GM20000 (cell line): ENCODE results near the gene CLCN1.
"Not testable (repeated sequence)": the region's sequence is repeated elsewhere in the genome, so short reads cannot be mapped to it uniquely, and the experiment has no call there.

ENCODE experiments used
- DNase-seq: peaks from one replicate; pipeline ENCODE4 v3.0.0; 2012; ENCODE audit warnings: low spot score
- TF ChIP-seq, protein P1 (sequence below): IDR thresholded peaks from 2 replicates; pipeline ENCODE4 v1.5.1; 2012; ENCODE audit warnings: mild to moderate bottlenecking, control low read depth; ENCODE audit errors: extremely low read depth, missing control alignments

The CLCN1 gene

DNA sequence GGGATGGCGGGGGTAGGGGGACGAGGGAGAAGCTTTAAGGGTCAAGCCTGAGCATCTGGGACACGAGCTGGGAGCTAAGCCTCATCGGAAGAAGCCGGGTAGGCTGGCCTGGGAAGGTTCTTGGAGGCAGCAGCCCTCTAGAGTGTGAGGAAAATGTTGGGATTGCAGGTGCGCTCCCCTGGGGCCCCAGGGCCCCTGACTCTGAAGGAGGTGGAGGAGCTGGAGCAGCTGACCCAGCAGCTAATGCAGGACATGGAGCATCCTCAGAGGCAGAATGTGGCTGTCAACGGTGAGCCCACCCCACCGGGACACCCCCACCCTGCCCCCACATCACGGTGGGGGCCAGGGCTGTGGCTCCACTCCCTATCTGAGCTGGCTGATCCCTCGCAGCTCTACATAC, 72.1 kb downstream of the CLCN1 start:
- no peak for DNase-seq
- TF ChIP-seq, protein P1, sequence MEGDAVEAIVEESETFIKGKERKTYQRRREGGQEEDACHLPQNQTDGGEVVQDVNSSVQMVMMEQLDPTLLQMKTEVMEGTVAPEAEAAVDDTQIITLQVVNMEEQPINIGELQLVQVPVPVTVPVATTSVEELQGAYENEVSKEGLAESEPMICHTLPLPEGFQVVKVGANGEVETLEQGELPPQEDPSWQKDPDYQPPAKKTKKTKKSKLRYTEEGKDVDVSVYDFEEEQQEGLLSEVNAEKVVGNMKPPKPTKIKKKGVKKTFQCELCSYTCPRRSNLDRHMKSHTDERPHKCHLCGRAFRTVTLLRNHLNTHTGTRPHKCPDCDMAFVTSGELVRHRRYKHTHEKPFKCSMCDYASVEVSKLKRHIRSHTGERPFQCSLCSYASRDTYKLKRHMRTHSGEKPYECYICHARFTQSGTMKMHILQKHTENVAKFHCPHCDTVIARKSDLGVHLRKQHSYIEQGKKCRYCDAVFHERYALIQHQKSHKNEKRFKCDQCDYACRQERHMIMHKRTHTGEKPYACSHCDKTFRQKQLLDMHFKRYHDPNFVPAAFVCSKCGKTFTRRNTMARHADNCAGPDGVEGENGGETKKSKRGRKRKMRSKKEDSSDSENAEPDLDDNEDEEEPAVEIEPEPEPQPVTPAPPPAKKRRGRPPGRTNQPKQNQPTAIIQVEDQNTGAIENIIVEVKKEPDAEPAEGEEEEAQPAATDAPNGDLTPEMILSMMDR = no peak

DNA sequence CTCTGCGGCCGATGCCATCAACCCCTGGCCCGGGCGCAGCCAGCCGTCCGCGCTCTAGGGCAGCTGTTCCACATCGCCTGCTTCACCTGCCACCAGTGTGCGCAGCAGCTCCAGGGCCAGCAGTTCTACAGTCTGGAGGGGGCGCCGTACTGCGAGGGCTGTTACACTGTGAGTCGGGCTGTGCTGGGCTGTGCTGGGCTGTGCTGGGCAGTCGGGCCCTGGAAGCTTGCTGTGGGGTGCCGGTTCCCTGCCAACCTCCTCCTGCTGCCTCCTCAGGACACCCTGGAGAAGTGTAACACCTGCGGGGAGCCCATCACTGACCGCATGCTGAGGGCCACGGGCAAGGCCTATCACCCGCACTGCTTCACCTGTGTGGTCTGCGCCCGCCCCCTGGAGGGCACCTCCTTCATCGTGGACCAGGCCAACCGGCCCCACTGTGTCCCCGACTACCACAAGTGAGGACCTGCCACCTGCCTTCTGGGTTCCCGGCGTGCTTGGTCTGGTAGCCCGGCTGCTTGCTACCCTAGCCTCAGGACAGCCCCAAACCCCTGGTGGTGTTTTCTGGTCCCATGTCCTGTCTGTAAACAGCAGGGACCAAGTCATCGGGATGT, 72.7 kb downstream of the CLCN1 start:
- TF ChIP-seq, protein P1 = no peak
- DNase-seq = no peak

DNA sequence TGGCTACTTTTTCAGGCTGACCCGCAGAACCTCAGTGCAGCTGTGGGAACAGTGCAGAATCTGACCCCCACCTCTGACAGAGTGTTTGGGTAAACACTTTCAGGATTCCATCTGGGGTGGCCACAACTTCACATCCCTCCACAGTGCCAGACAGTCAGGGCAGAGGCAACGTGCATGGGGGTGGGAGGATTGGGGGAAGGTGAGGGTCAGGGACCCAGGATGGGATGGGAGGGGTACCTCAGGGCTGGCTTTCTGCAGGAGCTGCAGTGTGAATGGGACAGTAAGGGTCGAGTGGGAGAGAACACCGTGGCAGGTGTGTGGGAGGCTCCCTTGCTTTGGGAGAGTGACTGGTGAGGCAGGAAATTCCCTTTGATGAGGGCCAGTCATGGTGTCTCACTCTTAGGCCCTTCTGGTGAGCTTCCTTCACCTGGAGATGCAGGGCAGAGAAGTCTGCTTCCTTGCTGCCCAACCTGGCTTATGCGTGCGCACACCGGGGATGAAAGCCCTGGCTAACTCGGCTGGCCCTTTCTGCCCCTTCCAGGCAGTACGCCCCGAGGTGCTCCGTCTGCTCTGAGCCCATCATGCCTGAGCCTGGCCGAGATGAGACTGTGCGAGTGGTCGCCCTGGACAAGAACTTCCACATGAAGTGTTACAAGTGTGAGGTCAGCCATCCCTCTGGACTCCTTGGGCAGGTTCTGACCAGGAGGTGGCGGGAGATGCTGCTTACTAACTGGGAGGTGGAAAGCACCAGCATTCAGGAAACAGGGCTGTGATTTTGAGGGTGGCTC, 73.6 kb downstream of the CLCN1 start:
- TF ChIP-seq, protein P1 = no peak
- DNase-seq = no peak

DNA sequence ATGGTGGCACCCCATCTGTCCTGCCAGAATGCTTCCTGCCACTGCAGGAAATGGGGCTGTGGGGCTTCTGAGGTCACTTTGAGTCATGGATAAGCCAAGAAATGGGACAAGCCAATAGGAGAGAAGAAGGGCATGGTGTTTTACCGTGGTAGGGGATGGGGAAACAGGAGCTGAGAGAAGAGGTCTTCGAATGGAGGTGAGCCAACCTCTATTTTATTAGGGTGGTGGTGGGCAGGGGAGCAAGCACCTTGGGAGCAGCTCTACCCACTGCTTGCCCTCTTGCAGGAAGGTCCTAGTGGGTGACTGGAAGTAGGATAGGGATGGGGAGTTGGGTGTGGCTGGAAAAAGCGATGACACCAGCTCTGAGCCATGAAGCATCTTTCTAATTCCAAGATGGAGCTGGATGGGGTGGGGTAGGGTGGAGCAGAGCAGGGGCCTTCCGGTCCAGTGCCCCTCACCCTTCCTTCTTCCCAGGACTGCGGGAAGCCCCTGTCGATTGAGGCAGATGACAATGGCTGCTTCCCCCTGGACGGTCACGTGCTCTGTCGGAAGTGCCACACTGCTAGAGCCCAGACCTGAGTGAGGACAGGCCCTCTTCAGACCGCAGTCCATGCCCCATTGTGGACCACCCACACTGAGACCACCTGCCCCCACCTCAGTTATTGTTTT, 74.3 kb downstream of the CLCN1 start:
- TF ChIP-seq, protein P1 = no peak
- no peak for DNase-seq

DNA sequence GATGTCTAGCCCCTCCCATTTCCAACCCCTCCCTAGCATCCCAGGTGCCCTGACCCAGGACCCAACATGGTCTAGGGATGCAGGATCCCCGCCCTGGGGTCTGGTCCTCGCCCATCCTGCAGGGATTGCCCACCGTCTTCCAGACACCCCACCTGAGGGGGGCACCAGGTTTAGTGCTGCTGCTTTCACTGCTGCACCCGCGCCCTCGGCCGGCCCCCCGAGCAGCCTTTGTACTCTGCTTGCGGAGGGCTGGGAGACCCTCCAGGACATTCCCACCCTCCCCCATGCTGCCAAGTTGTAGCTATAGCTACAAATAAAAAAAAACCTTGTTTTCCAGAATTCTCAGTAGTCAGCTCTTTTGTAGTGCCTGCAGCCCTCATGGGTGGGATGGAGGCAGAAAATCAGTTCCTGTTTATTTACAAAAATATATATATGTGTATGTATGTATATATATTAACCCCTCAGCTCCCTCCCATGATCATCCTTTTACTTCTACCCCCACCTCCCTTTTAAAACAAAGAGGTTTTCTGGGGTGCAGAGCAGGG, 74.9 kb downstream of the CLCN1 start:
- TF ChIP-seq, protein P1 = no peak
- no peak for DNase-seq

DNA sequence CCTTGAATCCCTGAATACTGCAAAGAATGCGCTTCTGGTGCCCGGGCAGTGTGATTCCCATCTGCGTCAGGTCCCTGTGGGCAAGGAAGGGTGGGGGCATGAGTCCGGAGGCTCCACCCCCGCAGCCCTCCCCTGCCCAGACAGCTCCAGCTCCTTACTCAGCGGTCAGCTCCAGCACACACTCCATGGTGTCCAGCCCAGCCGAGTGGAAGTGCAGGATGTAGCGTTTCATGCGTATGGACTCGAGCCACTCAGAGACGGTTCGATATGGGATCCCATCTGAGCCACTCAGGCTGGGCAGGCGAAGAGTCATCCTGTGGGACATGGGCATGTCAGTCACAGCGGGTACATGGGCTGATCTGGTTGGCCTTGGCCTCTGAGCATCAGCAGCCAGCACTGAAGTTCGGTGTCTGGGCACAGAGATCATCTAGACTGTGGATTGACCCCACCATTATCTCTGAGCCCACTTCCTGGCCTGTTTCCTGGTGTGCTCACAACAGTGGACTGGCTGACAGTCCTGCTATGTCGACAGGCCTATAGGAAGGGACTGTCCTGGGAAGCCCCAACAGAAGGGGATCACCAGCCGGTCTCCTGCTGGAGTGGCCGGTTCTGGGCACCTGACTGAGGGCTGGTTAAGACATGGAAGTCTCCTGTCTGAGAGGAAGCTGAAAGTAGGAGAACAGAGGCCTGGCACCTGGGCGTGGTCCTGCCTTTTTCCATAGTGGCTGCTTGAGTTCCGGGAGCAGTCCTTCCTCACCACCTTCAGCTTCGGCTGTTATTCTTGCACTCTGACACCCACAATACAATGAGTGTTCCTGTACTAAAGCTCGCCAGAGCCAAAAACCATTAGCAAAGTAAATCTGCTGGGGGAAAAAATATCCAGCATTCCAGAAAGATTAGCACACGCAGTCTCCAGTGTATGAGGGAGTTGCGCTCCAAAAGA, 75.8 kb downstream of the CLCN1 start:
- no peak for DNase-seq
- TF ChIP-seq, protein P1 = no peak

DNA sequence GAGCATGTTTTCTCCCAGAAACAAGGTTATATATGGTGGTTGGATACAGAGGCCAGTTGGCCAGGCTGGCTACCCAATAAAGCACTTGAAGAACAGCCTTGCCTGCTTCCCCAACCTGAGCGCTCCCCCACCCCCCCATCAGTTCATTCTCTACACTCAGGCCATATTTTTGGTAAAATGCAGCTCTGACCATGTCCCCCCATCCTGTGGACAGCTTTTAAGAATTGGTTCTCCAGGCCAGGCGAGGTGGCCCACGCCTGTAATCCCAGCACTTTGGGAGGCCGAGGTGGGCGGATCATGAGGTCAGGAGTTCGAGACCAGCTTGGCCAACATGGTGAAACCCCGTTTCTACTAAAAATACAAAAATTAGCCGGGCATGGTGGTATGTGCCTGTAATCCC, 76.5 kb downstream of the CLCN1 start:
- not testable (repeated sequence) for DNase-seq
